GM12864 (cell line): Measurements from ENCODE around the gene NLGN1.

Experiments used
- DNase-seq: peaks from one replicate; pipeline ENCODE4 v3.0.0-alpha.2; 2011; ENCODE audit warnings: low read depth
- H3K4me3 ChIP-seq: 2 replicates; pipeline ENCODE4 v1.5.1; 2011; ENCODE audit warnings: mild to moderate bottlenecking, low read depth, low read length, control low read depth
- TF ChIP-seq, protein P1 (sequence below): IDR thresholded peaks from 2 replicates; pipeline ENCODE4 v1.5.1; 2011; ENCODE audit warnings: low read depth, mild to moderate bottlenecking, moderate library complexity, low read length, control low read depth, inconsistent platforms; ENCODE audit errors: missing control alignments

Gene NLGN1

DNA sequence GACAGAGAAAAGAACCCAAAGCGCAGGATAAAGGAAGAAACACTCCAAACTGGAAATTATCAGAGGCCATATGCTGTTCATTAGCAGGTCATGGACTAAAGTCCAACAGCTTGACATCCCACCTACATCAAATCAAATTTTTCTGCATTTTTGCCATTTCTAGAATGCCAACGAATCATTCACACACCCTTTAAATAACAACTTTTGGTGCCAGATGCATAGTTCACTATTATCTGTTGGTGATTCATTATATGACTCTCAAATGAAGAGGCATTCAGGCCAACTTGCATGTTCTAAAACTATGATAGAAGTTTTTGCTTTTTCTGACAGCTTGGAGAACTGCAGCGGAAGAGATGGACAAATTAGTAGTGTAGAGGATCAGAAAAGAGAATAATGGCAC lies 931.8 kb downstream of the NLGN1 start:
- DNase-seq, result no peak
- TF ChIP-seq, protein P1, sequence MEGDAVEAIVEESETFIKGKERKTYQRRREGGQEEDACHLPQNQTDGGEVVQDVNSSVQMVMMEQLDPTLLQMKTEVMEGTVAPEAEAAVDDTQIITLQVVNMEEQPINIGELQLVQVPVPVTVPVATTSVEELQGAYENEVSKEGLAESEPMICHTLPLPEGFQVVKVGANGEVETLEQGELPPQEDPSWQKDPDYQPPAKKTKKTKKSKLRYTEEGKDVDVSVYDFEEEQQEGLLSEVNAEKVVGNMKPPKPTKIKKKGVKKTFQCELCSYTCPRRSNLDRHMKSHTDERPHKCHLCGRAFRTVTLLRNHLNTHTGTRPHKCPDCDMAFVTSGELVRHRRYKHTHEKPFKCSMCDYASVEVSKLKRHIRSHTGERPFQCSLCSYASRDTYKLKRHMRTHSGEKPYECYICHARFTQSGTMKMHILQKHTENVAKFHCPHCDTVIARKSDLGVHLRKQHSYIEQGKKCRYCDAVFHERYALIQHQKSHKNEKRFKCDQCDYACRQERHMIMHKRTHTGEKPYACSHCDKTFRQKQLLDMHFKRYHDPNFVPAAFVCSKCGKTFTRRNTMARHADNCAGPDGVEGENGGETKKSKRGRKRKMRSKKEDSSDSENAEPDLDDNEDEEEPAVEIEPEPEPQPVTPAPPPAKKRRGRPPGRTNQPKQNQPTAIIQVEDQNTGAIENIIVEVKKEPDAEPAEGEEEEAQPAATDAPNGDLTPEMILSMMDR, result no peak

DNA sequence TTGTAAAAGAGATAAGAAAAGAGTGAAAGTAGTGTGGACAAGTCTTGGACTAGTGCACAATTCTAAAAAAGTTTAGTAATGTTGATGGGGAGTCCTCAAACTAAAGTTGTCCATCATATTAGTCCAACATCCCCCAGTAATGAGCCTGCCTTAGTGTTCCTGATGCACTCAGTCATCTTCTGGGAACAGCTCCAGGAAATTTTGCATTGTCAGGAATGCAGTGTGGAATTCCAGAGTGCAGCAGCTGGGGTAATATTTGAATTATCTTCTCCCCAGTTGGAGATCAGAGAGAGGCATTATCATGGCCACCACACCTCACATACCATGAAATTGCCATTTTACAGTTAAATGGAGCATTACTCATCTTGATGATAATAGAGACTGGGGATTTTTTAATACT lies 932.8 kb downstream of the NLGN1 start:
- H3K4me3 ChIP-seq, result no peak overlapping the region
- DNase-seq, result no peak
- TF ChIP-seq, protein P1, result no peak

More for the DNA sequence above, 931.8 kb downstream of the NLGN1 start:
- H3K4me3 ChIP-seq, result no peak overlapping the region

DNA sequence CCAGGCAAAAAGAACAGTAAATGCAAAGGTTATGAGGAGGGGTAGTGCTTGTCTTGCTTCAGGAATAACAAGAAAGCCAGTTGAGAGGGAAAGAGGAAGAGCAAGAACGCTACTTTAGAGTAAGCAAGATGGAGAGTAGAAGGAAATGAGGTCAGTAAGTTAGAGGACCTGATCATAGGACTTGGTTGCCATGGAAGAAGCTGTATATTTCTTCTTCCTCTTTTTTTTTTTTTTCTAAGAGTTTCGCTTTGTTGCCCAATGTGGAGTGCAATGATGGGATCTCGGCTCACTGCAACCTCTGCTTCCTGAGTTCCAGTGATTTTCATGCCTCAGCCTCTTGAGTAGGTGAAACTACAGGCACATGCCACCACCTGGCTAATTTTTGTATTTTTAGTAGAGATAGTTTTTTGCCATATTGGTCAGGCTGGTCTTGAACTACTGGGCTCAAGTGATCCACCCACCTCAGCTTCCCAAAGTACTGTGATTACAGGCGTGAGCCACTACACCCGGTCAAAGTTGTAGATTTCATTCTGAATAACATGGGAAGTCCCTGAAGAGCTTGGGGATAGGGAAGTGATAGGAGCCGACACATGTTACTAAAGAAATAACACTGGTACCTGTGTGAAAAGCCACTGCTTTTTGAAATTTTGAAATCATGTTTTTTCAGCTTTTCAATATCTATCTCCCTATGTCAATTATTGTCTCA lies 933.7 kb downstream of the NLGN1 start:
- TF ChIP-seq, protein P1, result no peak
- no peak overlapping the region for H3K4me3 ChIP-seq
- no peak for DNase-seq

DNA sequence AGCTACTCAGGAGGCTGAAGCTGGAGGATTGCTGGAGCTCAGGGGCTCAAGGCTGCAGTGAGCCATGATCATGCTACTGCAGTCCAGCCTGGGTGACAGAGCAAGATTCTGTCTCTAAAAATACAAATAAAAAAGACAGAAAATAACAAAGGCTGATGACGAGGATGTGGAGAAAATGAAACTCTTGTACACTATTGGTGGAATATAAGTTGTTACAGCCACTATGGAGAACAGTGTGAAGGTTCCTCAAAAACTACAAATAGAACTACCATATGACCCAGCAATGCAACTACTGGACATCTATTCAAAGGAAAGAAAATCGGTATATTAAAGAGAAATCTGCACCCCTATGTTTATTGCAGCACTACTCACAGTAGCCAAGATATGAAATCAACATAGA lies 934.8 kb downstream of the NLGN1 start:
- TF ChIP-seq, protein P1, result no peak
- H3K4me3 ChIP-seq, result no peak overlapping the region
- no peak for DNase-seq

DNA sequence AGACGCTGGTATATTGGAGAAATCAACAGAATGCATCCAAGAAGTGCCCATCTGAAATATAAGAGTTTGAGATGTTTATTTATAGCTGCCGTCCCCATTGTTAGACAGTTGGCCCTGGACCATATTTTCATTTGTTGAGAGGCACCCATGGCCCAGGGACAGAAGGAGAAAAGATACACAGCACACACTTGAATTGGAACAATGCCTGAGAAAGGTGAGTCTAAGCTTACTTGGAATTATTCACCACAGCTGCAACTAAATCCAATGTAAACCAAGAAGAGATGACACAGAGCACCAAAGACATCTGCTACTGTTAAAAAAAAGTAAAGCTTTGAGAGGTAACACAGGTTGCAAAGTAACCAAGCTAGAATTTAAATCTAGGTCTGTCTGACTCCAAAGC lies 936.1 kb downstream of the NLGN1 start:
- no peak for DNase-seq
- TF ChIP-seq, protein P1, result no peak
- H3K4me3 ChIP-seq, result no peak overlapping the region

DNA sequence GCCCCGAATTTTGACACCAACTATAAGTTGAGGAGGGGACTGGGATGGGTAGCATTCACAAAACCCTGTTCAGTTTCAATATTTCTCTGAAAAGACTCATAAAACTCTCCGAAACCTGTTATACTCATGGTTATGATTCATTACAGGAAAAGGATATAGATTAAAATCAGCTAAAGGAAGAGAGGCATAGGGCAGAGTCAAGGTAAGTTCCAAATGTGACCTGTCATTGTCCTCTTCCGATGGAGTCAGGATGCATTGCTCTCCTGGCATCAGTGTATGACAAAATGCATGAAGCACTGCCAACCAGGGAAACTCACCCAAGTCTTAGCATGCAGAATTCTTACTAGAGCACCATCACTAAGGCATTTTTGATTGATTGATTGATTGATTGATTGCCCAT lies 936.6 kb downstream of the NLGN1 start:
- no peak overlapping the region for H3K4me3 ChIP-seq
- DNase-seq, result no peak
- TF ChIP-seq, protein P1, result no peak

DNA sequence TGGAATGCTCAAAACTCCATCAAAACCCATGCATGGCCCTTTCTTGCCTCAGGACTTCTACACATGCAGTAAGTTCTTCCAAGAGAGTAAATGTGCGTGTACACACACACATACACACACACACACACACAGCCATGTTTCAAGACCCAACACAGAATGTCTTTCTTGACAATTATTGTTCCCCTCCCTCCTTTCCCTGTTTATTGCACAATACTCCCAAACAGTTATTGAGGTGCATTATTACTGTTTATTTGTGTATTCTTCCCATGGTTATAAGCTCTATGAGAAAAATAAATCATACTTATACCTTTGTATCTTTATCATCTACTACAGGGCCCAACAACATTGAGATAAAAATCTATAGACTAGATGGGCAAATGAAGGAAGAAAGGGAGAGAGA lies 937.8 kb downstream of the NLGN1 start:
- H3K4me3 ChIP-seq, result no peak overlapping the region
- DNase-seq, result no peak
- TF ChIP-seq, protein P1, result no peak
